Measurements from ENCODE around the gene SHC4.
"Not testable (repeated sequence)": the region's sequence is repeated elsewhere in the genome, so short reads cannot be mapped to it uniquely, and the experiment has no call there.

DNA sequence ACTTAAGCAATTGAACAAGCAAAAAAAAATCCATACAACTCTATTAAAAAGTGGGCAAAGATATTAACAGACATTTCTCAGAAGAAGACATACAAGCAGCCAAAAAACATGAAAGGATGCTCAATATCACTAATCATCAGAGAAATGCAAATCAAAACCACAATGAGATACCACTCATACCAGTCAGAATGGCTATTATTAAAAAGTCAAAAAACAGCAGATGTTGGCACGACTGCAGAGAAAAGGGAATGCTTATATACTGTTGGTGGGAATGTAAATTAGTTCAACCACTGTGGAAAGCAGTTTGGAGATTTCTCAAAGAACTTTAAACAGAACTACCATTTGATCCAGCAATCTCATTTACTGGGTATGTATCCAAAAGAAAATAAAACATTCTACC is 7.2 kb upstream of the SHC4 start:
- TF ChIP-seq, protein P1, sequence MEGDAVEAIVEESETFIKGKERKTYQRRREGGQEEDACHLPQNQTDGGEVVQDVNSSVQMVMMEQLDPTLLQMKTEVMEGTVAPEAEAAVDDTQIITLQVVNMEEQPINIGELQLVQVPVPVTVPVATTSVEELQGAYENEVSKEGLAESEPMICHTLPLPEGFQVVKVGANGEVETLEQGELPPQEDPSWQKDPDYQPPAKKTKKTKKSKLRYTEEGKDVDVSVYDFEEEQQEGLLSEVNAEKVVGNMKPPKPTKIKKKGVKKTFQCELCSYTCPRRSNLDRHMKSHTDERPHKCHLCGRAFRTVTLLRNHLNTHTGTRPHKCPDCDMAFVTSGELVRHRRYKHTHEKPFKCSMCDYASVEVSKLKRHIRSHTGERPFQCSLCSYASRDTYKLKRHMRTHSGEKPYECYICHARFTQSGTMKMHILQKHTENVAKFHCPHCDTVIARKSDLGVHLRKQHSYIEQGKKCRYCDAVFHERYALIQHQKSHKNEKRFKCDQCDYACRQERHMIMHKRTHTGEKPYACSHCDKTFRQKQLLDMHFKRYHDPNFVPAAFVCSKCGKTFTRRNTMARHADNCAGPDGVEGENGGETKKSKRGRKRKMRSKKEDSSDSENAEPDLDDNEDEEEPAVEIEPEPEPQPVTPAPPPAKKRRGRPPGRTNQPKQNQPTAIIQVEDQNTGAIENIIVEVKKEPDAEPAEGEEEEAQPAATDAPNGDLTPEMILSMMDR (IDR thresholded peaks at IDR 0.05): not testable (repeated sequence)
- TF ChIP-seq EP300 (IDR thresholded peaks at IDR 0.05): not testable (repeated sequence)
